HepG2 (cell line): ENCODE measurements around the gene CCT6A. TPM values are rescaled to one million over a fixed set of nuclear protein-coding genes. Genes with fewer than 3 reads are reported as not detected.

ENCODE experiments used
- ARHGAP35 ChIP-seq: sonication (generic); formaldehyde crosslinking; IDR thresholded peaks from 2 replicates; pipeline ENCODE4 v1.9.0; 2022; ENCODE audit warnings: mild to moderate bottlenecking, inconsistent platforms, moderate library complexity, missing genetic modification reagents, borderline replicate concordance
- DDIT3 ChIP-seq: sonication (generic); formaldehyde crosslinking; IDR thresholded peaks from 2 replicates; pipeline ENCODE4 v1.4.0; 2020; ENCODE audit warnings: mild to moderate bottlenecking, missing genetic modification reagents
- E2F1 ChIP-seq: sonication (generic); formaldehyde crosslinking; IDR thresholded peaks from 2 replicates; pipeline ENCODE4 v1.5.0; 2020; ENCODE audit warnings: missing genetic modification reagents
- EED ChIP-seq: sonication (generic); formaldehyde crosslinking; IDR thresholded peaks from 2 replicates; pipeline ENCODE4 v1.5.0; 2020; ENCODE audit warnings: mild to moderate bottlenecking, missing genetic modification reagents
- HNRNPK ChIP-seq: fragments of 200-400 bp; formaldehyde crosslinking; IDR thresholded peaks from 2 replicates; pipeline ENCODE4 v1.6.1; 2018; ENCODE audit warnings: low read length, low read depth, moderate library complexity, mild to moderate bottlenecking; ENCODE audit not compliant: poor library complexity, severe bottlenecking
- KDM4B ChIP-seq: sonication (generic); formaldehyde crosslinking; IDR thresholded peaks from 2 replicates; pipeline ENCODE4 v1.4.0; 2020; ENCODE audit warnings: missing genetic modification reagents
- KLF15 ChIP-seq: sonication (generic); formaldehyde crosslinking; IDR thresholded peaks from 2 replicates; pipeline ENCODE4 v1.8.1; 2023; ENCODE audit warnings: borderline replicate concordance, mild to moderate bottlenecking, inconsistent platforms, missing genetic modification reagents, mixed read lengths
- KLF16 ChIP-seq, 2 experiments: sonication (generic) in 1 of 2; formaldehyde crosslinking in 1 of 2; IDR thresholded peaks; 2 replicates each; pipeline versions ENCODE4 v1.6.1 to v1.8.0; 2016 to 2023; ENCODE audit warnings: missing genetic modification reagents in 2 of 2, missing compliant biosample characterization in 1 of 2
- NPAS2 ChIP-seq: sonication (generic); formaldehyde crosslinking; IDR thresholded peaks from 2 replicates; pipeline ENCODE4 v1.8.0; 2022; ENCODE audit warnings: mild to moderate bottlenecking, missing genetic modification reagents, borderline replicate concordance
- PHF8 ChIP-seq: sonication (generic); formaldehyde crosslinking; IDR thresholded peaks from 2 replicates; pipeline ENCODE4 v1.5.0; 2020; ENCODE audit warnings: missing genetic modification reagents
- PPARG ChIP-seq: conservative IDR thresholded peaks from 2 replicates; pipeline ENCODE4 v1.6.1; 2016; ENCODE audit warnings: missing biosample characterization, missing genetic modification reagents
- RAD21 ChIP-seq: fragments of 450-650 bp; formaldehyde crosslinking; IDR thresholded peaks from 2 replicates; pipeline ENCODE4 v1.5.0; 2020; ENCODE audit warnings: mild to moderate bottlenecking
- SALL1 ChIP-seq: sonication (generic); formaldehyde crosslinking; IDR thresholded peaks from 2 replicates; pipeline ENCODE4 v1.8.0; 2022; ENCODE audit warnings: mild to moderate bottlenecking, missing genetic modification reagents
- SALL2 ChIP-seq: sonication (generic); formaldehyde crosslinking; IDR thresholded peaks from 2 replicates; pipeline ENCODE4 v1.8.1; 2023; ENCODE audit warnings: mild to moderate bottlenecking, missing genetic modification reagents, inconsistent platforms
- SKI ChIP-seq: fragments of 450-650 bp; IDR thresholded peaks from one replicate; pipeline ENCODE4 v1.6.1; 2018; ENCODE audit warnings: mild to moderate bottlenecking; ENCODE audit not compliant: partially characterized antibody
- SP1 ChIP-seq, 2 experiments: fragments of 450-650 bp in 1 of 2; sonication (generic) in 1 of 2; formaldehyde crosslinking in 1 of 2; IDR thresholded peaks; 2 replicates each; pipeline versions ENCODE4 v1.4.0 to v1.6.1; 2016 to 2020; ENCODE audit warnings: missing genetic modification reagents in 1 of 2
- ZBTB39 ChIP-seq: sonication (generic); formaldehyde crosslinking; IDR thresholded peaks from 2 replicates; pipeline ENCODE4 v1.5.0; 2020; ENCODE audit warnings: missing genetic modification reagents
- ZBTB49 ChIP-seq: sonication (generic); formaldehyde crosslinking; IDR thresholded peaks from 2 replicates; pipeline ENCODE4 v1.4.0; 2020; ENCODE audit warnings: missing genetic modification reagents, borderline replicate concordance
- ZFP36 ChIP-seq: fragments of 150-350 bp; IDR thresholded peaks from 2 replicates; pipeline ENCODE4 v1.6.1; 2018; ENCODE audit warnings: borderline replicate concordance, low read length, low read depth; ENCODE audit not compliant: partially characterized antibody
- ZMYM4 ChIP-seq: sonication (generic); formaldehyde crosslinking; IDR thresholded peaks from 2 replicates; pipeline ENCODE4 v1.8.1; 2023; ENCODE audit warnings: mild to moderate bottlenecking, missing genetic modification reagents
- ZNF782 ChIP-seq: sonication (generic); formaldehyde crosslinking; IDR thresholded peaks from 2 replicates; pipeline ENCODE4 v1.4.0; 2020; ENCODE audit warnings: missing genetic modification reagents, mild to moderate bottlenecking, borderline replicate concordance
- ZNF850 ChIP-seq: sonication (generic); formaldehyde crosslinking; conservative IDR thresholded peaks from 2 replicates; pipeline ENCODE4 v1.9.0; 2021; ENCODE audit warnings: mild to moderate bottlenecking, missing genetic modification reagents
- ZNF891 ChIP-seq: sonication (generic); formaldehyde crosslinking; IDR thresholded peaks from 2 replicates; pipeline ENCODE4 v1.5.0; 2020; ENCODE audit warnings: mild to moderate bottlenecking, missing genetic modification reagents
- polyA plus RNA-seq, 8 experiments: library from polyadenylated mRNA; depleted of rRNA in 3 of 8; stranded (reverse) in 7 of 8; unstranded in 1 of 8; fragments of >200 nt; fragmentation: Illumina TruSeq in 4 of 8; extraction: Trizol in 4 of 8; gene quantifications; 2 replicates each; pipeline versions ENCODE4 v1.2.1 to v1.2.3, GENCODE V29; 2011 to 2016; ENCODE audit warnings: low read depth in 4 of 8, missing spikeins in 1 of 8, mixed read lengths in 1 of 8; ENCODE audit not compliant: insufficient read depth in 1 of 8
- total RNA-seq, 5 experiments: library from RNA; depleted of rRNA; stranded (reverse); fragments of >200 nt; fragmentation: Illumina TruSeq; extraction: Trizol; gene quantifications; 2 replicates each; pipeline ENCODE4 v1.2.3, GENCODE V29; 2016; ENCODE audit warnings: low read depth in 1 of 5

Gene CCT6A
- total and polyA plus RNA-seq, 2 of the 13 experiments (the other 11 are each of a cell fraction or from before 2014, with no cell fraction given): 219 to 292 TPM

- TF ChIP-seq DDIT3 (no peak), ARHGAP35 (0 out of 2 replicates have a peak, but pooled peaks have one; percentile 61), KLF16 (CRISPR knock-in tag; IDR thresholded peaks at IDR 0.05) (no peak; a peak in 1 of 4 replicates), SALL1 (CRISPR knock-in tag) (peak; percentile 90), HNRNPK (peak; percentile 70), ZNF891 (CRISPR knock-in tag) (0 out of 2 replicates have a peak, but pooled peaks have one; percentile 50), ZNF782 (CRISPR knock-in tag) (peak; percentile 46; the same call in 1 of the 2 replicates), E2F1 (CRISPR knock-in tag) (no peak), KDM4B (CRISPR knock-in tag) (0 out of 2 replicates have a peak, but pooled peaks have one; percentile 34), PPARG (CRISPR knock-in tag) (no peak), ZFP36 (no peak), ZMYM4 (CRISPR knock-in tag) (peak; percentile 89), RAD21 (CRISPR knock-in tag) (peak; percentile 69), ZBTB39 (CRISPR knock-in tag) (peak; percentile 70; the same call in 1 of the 2 replicates), SKI (no peak), ZNF850 (CRISPR knock-in tag) (peak; percentile 46; the same call in 1 of the 2 replicates), KLF15 (CRISPR knock-in tag) (0 out of 2 replicates have a peak, but pooled peaks have one; percentile 32), EED (CRISPR knock-in tag) (peak; percentile 80; the same call in 1 of the 2 replicates), ZBTB49 (CRISPR knock-in tag) (no peak), NPAS2 (CRISPR knock-in tag) (no peak), SALL2 (CRISPR knock-in tag) (peak; percentile 89), PHF8 (CRISPR knock-in tag) (peak; percentile 89), SP1 (IDR thresholded peaks at IDR 0.05) (no peak), SP1 (CRISPR knock-in tag; IDR thresholded peaks at IDR 0.05) (no peak)
Observed at GRCh38 chr7:56063882-56064625, 12.5 kb downstream of the CCT6A start, which contains the start of gene SUMF2 (continued).
